HUES64 (cell line): ENCODE measurements around the gene C1orf210.

Source experiments
- H3K27ac ChIP-seq: 2 replicates; pipeline ENCODE4 v1.7.0; 2013; ENCODE audit warnings: low read depth, low read length, inconsistent platforms
- H3K27me3 ChIP-seq: 2 replicates; pipeline ENCODE4 v1.6.1; 2013; ENCODE audit warnings: mild to moderate bottlenecking, low read length; ENCODE audit not compliant: insufficient read depth
- H3K36me3 ChIP-seq: 2 replicates; pipeline ENCODE4 v1.6.1; 2013; ENCODE audit warnings: mild to moderate bottlenecking, low read length; ENCODE audit not compliant: insufficient read depth
- H3K4me1 ChIP-seq: 2 replicates; pipeline ENCODE4 v1.6.1; 2013; ENCODE audit warnings: mild to moderate bottlenecking, low read length, moderate library complexity; ENCODE audit not compliant: insufficient read depth
- H3K4me3 ChIP-seq: 2 replicates; pipeline ENCODE4 v1.5.1; 2013; ENCODE audit warnings: mild to moderate bottlenecking, low read length, moderate library complexity
- H3K9ac ChIP-seq: 2 replicates; pipeline ENCODE4 v1.6.1; 2013; ENCODE audit warnings: mild to moderate bottlenecking, low read depth, low read length
- H3K9me3 ChIP-seq: 2 replicates; pipeline ENCODE4 v1.6.1; 2013; ENCODE audit warnings: low read depth, low read length; ENCODE audit not compliant: insufficient read depth
- WGBS: fragments of 150-250, 120-280 bp; methylation state at CpG from one replicate; pipeline ENCODE4 v1.1.7; 2013; ENCODE audit warnings: missing lambda C conversion rate; 5-methylcytosine and 5-hydroxymethylcytosine counted together

Gene C1orf210

DNA sequence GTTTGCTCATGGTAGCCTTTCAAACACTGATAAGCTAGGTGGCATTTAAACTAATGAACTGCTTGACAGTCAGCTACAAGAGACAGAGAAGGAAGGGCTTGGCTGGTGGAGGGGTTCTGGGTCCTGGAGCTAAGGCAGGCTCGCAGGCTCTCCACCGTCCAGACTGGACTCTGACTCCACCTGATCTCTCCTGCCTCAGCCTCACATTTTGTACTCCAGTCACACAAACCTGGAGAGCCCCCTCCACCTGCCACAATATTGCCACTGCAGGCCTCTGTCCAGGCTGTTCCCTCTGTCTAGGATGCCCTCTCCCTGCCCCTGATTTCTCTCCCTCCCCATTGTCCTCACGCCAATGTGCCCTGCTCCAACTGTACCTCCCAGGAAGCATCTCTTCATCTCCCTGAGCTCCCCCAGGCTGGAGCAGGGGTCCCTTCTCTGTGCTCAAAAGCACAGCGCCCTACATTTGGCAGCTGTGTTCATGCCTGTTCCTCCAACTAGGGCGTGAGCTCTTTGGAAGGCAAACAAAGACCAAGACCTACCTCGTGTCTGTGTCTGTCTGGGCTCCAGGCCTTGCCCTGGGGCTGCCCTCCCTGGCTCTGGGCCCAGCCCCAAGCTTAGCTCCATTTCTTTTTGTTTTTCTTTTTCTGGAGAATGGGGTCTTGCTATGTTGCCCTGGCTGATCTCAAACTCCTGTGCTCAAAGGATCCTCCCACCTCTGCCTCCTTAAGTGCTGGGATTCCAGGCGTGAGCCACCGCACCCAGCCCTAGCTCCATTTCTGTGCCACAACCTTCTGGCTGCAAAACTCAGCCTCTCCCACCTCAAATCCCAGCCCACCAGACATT is 18.3 kb upstream of the C1orf210 start:
- no peak overlapping the region for H3K27ac ChIP-seq
- H3K4me1 ChIP-seq = 0 out of 2 replicates have a peak, but pooled peaks cover 3% of the 10 kb centered on the region
- no peak overlapping the region for H3K9ac ChIP-seq
- no peaks in the 10 kb centered on the region for H3K36me3 ChIP-seq
- H3K9me3 ChIP-seq = no peaks in the 10 kb centered on the region
- H3K27me3 ChIP-seq = no peaks in the 10 kb centered on the region
- H3K4me3 ChIP-seq = no peak overlapping the region
- 92% methylated on average over 8 of the region's 8 CpGs for WGBS

DNA sequence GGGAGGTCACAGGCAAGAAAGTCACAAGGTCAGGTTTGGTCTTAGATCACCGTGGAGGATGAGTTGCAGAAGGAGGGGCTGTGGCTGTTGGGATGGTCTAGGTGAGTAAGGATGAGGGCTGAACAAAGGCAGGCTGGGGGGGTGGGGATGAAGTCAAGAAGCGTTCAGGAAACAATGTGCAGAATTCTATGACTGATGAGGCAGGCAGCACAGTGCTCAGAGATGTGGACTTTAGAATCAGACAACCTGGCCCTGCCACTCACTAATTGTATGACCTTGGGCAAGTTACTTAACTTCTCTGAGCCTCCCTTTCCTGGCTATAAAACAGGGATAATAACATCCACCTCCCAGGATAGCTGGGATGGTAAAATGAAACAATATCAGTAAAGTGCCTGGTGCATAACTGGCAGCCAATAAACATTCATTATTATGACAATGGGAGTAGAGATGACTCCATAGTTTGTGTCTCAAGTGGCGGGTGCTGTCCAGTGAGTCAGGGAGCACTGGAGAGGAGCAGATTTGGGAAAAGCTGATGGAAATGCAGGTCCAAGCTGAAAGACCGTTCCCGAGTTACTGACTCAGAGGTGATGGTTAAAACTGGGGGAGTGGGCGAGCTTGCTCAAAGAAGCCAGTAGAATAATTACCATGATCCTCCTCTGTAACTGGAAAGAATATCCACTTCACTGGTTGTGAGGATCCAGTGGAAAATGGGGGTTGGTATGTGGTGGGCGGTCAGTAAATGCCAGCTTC is 17.5 kb upstream of the C1orf210 start:
- Histone ChIP-seq H3K9ac (no peak overlapping the region), H3K4me3 (no peak overlapping the region), H3K36me3 (no peaks in the 10 kb centered on the region), H3K27me3 (no peaks in the 10 kb centered on the region), H3K9me3 (no peaks in the 10 kb centered on the region), H3K4me1 (0 out of 2 replicates have a peak, but pooled peaks cover 3% of the 10 kb centered on the region), H3K27ac (no peak overlapping the region)
- WGBS = 86% methylated on average over 7 of the region's 7 CpGs

DNA sequence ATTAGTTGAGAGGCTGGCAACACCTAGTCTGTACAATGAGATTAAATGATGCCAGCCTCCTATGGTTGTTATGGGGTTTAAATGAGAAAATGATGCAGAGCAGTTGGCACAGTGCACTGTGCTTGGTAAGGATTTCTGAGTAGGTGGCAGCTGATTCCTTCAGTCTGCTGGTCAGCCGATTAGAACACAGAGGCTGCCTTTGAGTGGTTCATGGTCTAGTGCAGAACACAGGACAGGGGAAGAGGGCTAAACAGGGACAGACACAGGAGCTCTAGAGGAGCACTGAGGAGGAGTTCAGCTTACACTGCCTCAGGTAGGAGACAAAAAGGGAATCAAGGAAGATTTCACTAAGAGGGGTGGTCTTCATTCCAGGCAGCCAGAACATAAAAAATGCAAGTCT is 16.8 kb upstream of the C1orf210 start:
- peaks cover 4% of the 10 kb centered on the region for H3K4me1 ChIP-seq
- no peak overlapping the region for H3K27ac ChIP-seq
- H3K9me3 ChIP-seq = no peaks in the 10 kb centered on the region
- H3K36me3 ChIP-seq = no peaks in the 10 kb centered on the region
- no peak overlapping the region for H3K4me3 ChIP-seq
- WGBS = 93% methylated on average over 1 of the region's 1 CpG
- H3K27me3 ChIP-seq = no peaks in the 10 kb centered on the region
- no peak overlapping the region for H3K9ac ChIP-seq

GRCh38 chr1:43300378-43301094 is 15.2 kb upstream of the C1orf210 start, which contains the start of gene TIE1:
TSS of gene TIE1 (plus strand) at chr1:43300982. CDS start at chr1:43301072, 90 bp downstream.
- Histone ChIP-seq H3K27me3 (no peaks in the 10 kb centered on the region), H3K9me3 (no peaks in the 10 kb centered on the region), H3K36me3 (no peaks in the 10 kb centered on the region), H3K4me1 (peaks cover 20% of the 10 kb centered on the region), H3K9ac (no peak within 1 kb of the TSS), H3K4me3 (no peak within 1 kb of the TSS), H3K27ac (no peak within 1 kb of the TSS)
- WGBS = 87% methylated on average over 7 of the region's 10 CpGs

- no peak overlapping the region for H3K4me3 ChIP-seq
- H3K9ac ChIP-seq = no peak overlapping the region
- H3K4me1 ChIP-seq = peaks cover 29% of the 10 kb centered on the region
- no peak overlapping the region for H3K27ac ChIP-seq
- no peaks in the 10 kb centered on the region for H3K27me3 ChIP-seq
- no peaks in the 10 kb centered on the region for H3K36me3 ChIP-seq
- no peaks in the 10 kb centered on the region for H3K9me3 ChIP-seq
Measured at GRCh38 chr1:43299101-43299500, 13.7 kb upstream of the C1orf210 start.

DNA sequence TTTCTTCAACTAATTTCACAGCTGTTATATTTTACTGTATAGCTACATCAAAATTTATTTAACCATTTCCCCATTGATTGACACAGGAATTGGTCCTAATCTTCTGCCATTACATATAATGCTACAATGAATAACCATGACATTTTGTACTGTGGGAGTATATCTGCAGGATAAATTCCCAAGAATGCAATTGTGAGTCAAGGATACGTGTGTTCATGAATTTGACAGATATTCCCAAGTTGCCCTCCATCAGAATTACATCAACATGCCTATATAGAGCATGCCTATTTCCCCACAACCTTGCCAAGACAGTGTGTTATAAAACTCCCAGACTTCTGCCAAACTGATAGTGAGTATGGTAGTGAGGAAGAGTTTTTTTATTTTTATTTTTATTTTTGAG is 12.7 kb upstream of the C1orf210 start:
- 75% methylated on average over 1 of the region's 1 CpG for WGBS
- peaks cover 32% of the 10 kb centered on the region for H3K4me1 ChIP-seq
- no peaks in the 10 kb centered on the region for H3K27me3 ChIP-seq
- H3K36me3 ChIP-seq = no peaks in the 10 kb centered on the region
- no peak overlapping the region for H3K9ac ChIP-seq
- H3K27ac ChIP-seq = no peak overlapping the region
- no peaks in the 10 kb centered on the region for H3K9me3 ChIP-seq
- H3K4me3 ChIP-seq = no peak overlapping the region

DNA sequence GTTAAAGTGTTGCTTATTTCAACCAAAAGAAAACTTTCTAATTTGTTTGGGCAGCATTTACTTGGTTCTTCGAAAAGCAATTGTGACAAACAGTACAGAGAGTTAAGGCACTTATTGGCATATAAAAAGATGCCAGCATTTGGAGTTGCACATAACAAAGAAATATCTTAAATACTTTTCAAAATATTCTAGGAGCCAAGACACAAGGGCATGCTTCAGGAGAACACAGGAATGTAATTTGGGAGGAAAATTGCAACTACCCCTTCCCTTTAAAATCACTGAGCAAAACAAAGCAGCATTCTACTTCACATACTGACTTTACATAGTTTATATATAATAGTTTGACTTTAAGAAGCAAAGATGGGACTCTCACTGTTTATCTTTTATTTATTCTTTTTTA is 10.8 kb upstream of the C1orf210 start:
- no peaks in the 10 kb centered on the region for H3K9me3 ChIP-seq
- H3K4me1 ChIP-seq = peaks cover 32% of the 10 kb centered on the region
- H3K36me3 ChIP-seq = no peaks in the 10 kb centered on the region
- H3K9ac ChIP-seq = 0 out of 2 replicates have a peak overlapping the region, but pooled peaks have one; percentile 22
- no peak overlapping the region for H3K4me3 ChIP-seq
- WGBS = 78% methylated on average over 1 of the region's 1 CpG
- H3K27ac ChIP-seq = peak overlapping the region; percentile 51; the same call in 1 of the 2 replicates
- no peaks in the 10 kb centered on the region for H3K27me3 ChIP-seq

GRCh38 chr1:43294761-43295160 is 9.4 kb upstream of the C1orf210 start:
- no peak overlapping the region for H3K4me3 ChIP-seq
- no peak overlapping the region for H3K27ac ChIP-seq
- H3K9me3 ChIP-seq = no peaks in the 10 kb centered on the region
- H3K27me3 ChIP-seq = no peaks in the 10 kb centered on the region
- peaks cover 32% of the 10 kb centered on the region for H3K4me1 ChIP-seq
- H3K9ac ChIP-seq = no peak overlapping the region
- 95% methylated on average over 8 of the region's 8 CpGs for WGBS
- H3K36me3 ChIP-seq = no peaks in the 10 kb centered on the region

GRCh38 chr1:43293896-43294760 is 8.7 kb upstream of the C1orf210 start:
- H3K27me3 ChIP-seq = no peaks in the 10 kb centered on the region
- no peaks in the 10 kb centered on the region for H3K36me3 ChIP-seq
- peaks cover 32% of the 10 kb centered on the region for H3K4me1 ChIP-seq
- H3K9ac ChIP-seq = no peak overlapping the region
- WGBS = 88% methylated on average over 6 of the region's 7 CpGs
- H3K4me3 ChIP-seq = no peak overlapping the region
- no peaks in the 10 kb centered on the region for H3K9me3 ChIP-seq
- no peak overlapping the region for H3K27ac ChIP-seq

GRCh38 chr1:43293176-43293575 is 7.8 kb upstream of the C1orf210 start:
- no peak overlapping the region for H3K4me3 ChIP-seq
- WGBS = 90% methylated on average over 2 of the region's 2 CpGs
- no peaks in the 10 kb centered on the region for H3K36me3 ChIP-seq
- H3K9ac ChIP-seq = no peak overlapping the region
- H3K27ac ChIP-seq = no peak overlapping the region
- H3K27me3 ChIP-seq = no peaks in the 10 kb centered on the region
- H3K9me3 ChIP-seq = no peaks in the 10 kb centered on the region
- H3K4me1 ChIP-seq = peaks cover 32% of the 10 kb centered on the region
